Lung (tissue), 12 donors: Measurements from ENCODE around the gene CFAP57. TPM values are rescaled to one million over a fixed set of nuclear protein-coding genes. Genes with fewer than 3 reads are reported as not detected.

Experiments used
- ATAC-seq: fragments of 200-7000 bp; cut with Tn5 transposase; one replicate; pipeline ENCODE4 v1.9.1; 2020; ENCODE audit warnings: moderate number of reproducible peaks; ENCODE audit not compliant: insufficient read depth, low FRiP score
- DNase-seq, 3 donors: peaks; one replicate each; pipeline ENCODE4 v3.0.0-alpha.2; 2013 to 2017
- H3K27ac ChIP-seq, 2 donors: one replicate each; pipeline ENCODE4 v1.5.1; 2013; ENCODE audit warnings: mild to moderate bottlenecking in 2 of 2, moderate library complexity in 2 of 2, control low read depth in 1 of 2, inconsistent platforms in 1 of 2, low read depth in 1 of 2, low read length in 1 of 2
- H3K27me3 ChIP-seq, 3 donors: one replicate each; pipeline ENCODE4 v1.5.1; 2013; ENCODE audit warnings: low read length in 2 of 3; ENCODE audit not compliant: control insufficient read depth in 3 of 3, insufficient read depth in 3 of 3
- H3K36me3 ChIP-seq, 4 donors: one replicate each; pipeline ENCODE4 v1.5.1; 2013; ENCODE audit warnings: low read length in 4 of 4, mild to moderate bottlenecking in 1 of 4, moderate library complexity in 1 of 4; ENCODE audit not compliant: control insufficient read depth in 4 of 4, insufficient read depth in 4 of 4
- H3K4me1 ChIP-seq, 5 donors: one replicate each; pipeline ENCODE4 v1.5.1; 2013; ENCODE audit warnings: low read length in 5 of 5, mild to moderate bottlenecking in 2 of 5, moderate library complexity in 1 of 5; ENCODE audit not compliant: control insufficient read depth in 5 of 5, insufficient read depth in 5 of 5
- H3K4me3 ChIP-seq: one replicate; pipeline ENCODE4 v1.5.1; 2013; ENCODE audit warnings: mild to moderate bottlenecking, control low read depth, moderate library complexity
- H3K9ac ChIP-seq, 2 donors: one replicate each; pipeline ENCODE4 v1.5.1; 2013; ENCODE audit warnings: low read length in 2 of 2, control low read depth in 1 of 2; ENCODE audit not compliant: insufficient read depth in 1 of 2
- H3K9me3 ChIP-seq, 4 donors: one replicate each; pipeline ENCODE4 v1.5.1; 2013; ENCODE audit warnings: low read length in 3 of 4, mild to moderate bottlenecking in 1 of 4, moderate library complexity in 1 of 4; ENCODE audit not compliant: control insufficient read depth in 4 of 4, insufficient read depth in 3 of 4
- CTCF ChIP-seq: IDR thresholded peaks from 2 replicates; pipeline ENCODE4 v1.5.1; 2012; ENCODE audit warnings: mild to moderate bottlenecking; ENCODE audit errors: control extremely low read depth, extremely low read depth
- WGBS, 2 donors: extraction: QIAGEN DNeasy Blood & Tissue Kit; methylation state at CpG; one replicate each; pipeline ENCODE4 v1.1.7; 2013; 5-methylcytosine and 5-hydroxymethylcytosine counted together
- polyA plus RNA-seq, 2 donors: library from polyadenylated mRNA; stranded (reverse); fragments of 200-250 nt; gene quantifications; one replicate each; pipeline ENCODE4 v1.2.1, GENCODE V29; 2013
- total RNA-seq, 2 donors: library from RNA; depleted of rRNA in 1 of 2; stranded (reverse); fragments of >200 nt in 1 of 2; gene quantifications; one replicate each; pipeline ENCODE4 v1.2.1, GENCODE V29; 2014 to 2021
- donor health status: control.
- donor health status: control.
- donor health status: Bipolar disorder and iron deficiency.
- donor health status: healthy.
- donor health status: DM: yes; HTN: yes; CAD: no.

The CFAP57 gene
- total and polyA plus RNA-seq, 4 donors: 1.7 to 12.3 (median 6.3) TPM

GRCh38 chr1:43288058-43288784, 116.1 kb downstream of the CFAP57 start:
- ATAC-seq (no peak), DNase-seq (no peak)
- H3K27ac ChIP-seq: no peak overlapping the region
- no peaks in the 10 kb centered on the region for H3K27me3 ChIP-seq
- H3K9ac ChIP-seq: no peak overlapping the region
- H3K9me3 ChIP-seq: no peaks in the 10 kb centered on the region
- H3K4me1 ChIP-seq: peaks cover 0 to 5% (median 0%) of the 10 kb centered on the region in 5 donors
- H3K36me3 ChIP-seq: no peaks in the 10 kb centered on the region
- WGBS, 2 donors: 90 to 93% methylated on average over 9 of the region's 9 CpGs
- TF ChIP-seq CTCF: no peak
- no peak overlapping the region for H3K4me3 ChIP-seq

GRCh38 chr1:43288785-43289706, 116.9 kb downstream of the CFAP57 start:
- Histone ChIP-seq H3K9ac (no peak overlapping the region), H3K4me3 (no peak overlapping the region), H3K4me1 (peaks cover 0 to 10% (median 0%) of the 10 kb centered on the region in 5 donors), H3K27me3 (no peaks in the 10 kb centered on the region), H3K27ac (no peak overlapping the region), H3K9me3 (no peaks in the 10 kb centered on the region), H3K36me3 (no peaks in the 10 kb centered on the region)
- no peak for TF ChIP-seq CTCF
- DNase-seq (no peak), ATAC-seq (no peak)
- WGBS, 2 donors: 78 to 87% methylated on average over 12 of the region's 12 CpGs

GRCh38 chr1:43292216-43292615, 120.1 kb downstream of the CFAP57 start:
- 83 to 88% methylated on average over 7 of the region's 7 CpGs for WGBS, 2 donors
- DNase-seq (no peak), ATAC-seq (no peak)
- Histone ChIP-seq H3K4me3 (no peak overlapping the region), H3K9me3 (no peaks in the 10 kb centered on the region), H3K9ac (no peak overlapping the region), H3K4me1 (peaks cover 0 to 14% (median 10%) of the 10 kb centered on the region in 5 donors), H3K36me3 (no peaks in the 10 kb centered on the region), H3K27me3 (no peaks in the 10 kb centered on the region), H3K27ac (no peak overlapping the region)
- no peak for TF ChIP-seq CTCF
